Retinal pigment epithelial cell (primary cell): ENCODE results near the gene UBASH3B.

Experiments
- DNase-seq: peaks from one replicate; pipeline ENCODE4 v3.0.0-alpha.2; 2010; ENCODE audit warnings: low read depth
- H3K4me3 ChIP-seq: 2 replicates; pipeline ENCODE4 v1.5.1; 2011; ENCODE audit warnings: mild to moderate bottlenecking, low read length, control low read depth, moderate library complexity
- CTCF ChIP-seq: conservative IDR thresholded peaks from 2 replicates; pipeline ENCODE4 v1.5.1; 2011; ENCODE audit warnings: low read depth, low read length, control low read depth, inconsistent platforms

Gene UBASH3B

GRCh38 chr11:122721964-122722266 is 66.4 kb downstream of the UBASH3B start:
- TF ChIP-seq CTCF, result no peak
- no peak for DNase-seq
- no peak overlapping the region for H3K4me3 ChIP-seq

GRCh38 chr11:122723106-122723505 is 67.6 kb downstream of the UBASH3B start:
- H3K4me3 ChIP-seq, result no peak overlapping the region
- no peak for TF ChIP-seq CTCF
- no peak for DNase-seq

GRCh38 chr11:122723576-122723975 is 68.1 kb downstream of the UBASH3B start:
- TF ChIP-seq CTCF, result no peak
- no peak for DNase-seq
- H3K4me3 ChIP-seq, result no peak overlapping the region

- no peak for TF ChIP-seq CTCF
These were observed 69.0 kb downstream of the UBASH3B start for GRCh38 chr11:122724520-122724919.

GRCh38 chr11:122726028-122726427 is 70.5 kb downstream of the UBASH3B start:
- DNase-seq, result no peak
- H3K4me3 ChIP-seq, result no peak overlapping the region
- no peak for TF ChIP-seq CTCF

More at GRCh38 chr11:122724520-122724919, 69.0 kb downstream of the UBASH3B start:
- H3K4me3 ChIP-seq, result no peak overlapping the region
- DNase-seq, result no peak

GRCh38 chr11:122727101-122727929 is 71.8 kb downstream of the UBASH3B start:
- DNase-seq, result no peak
- H3K4me3 ChIP-seq, result no peak overlapping the region
- TF ChIP-seq CTCF, result no peak

GRCh38 chr11:122728561-122728960 is 73.0 kb downstream of the UBASH3B start:
- DNase-seq, result no peak
- no peak for TF ChIP-seq CTCF
- H3K4me3 ChIP-seq, result no peak overlapping the region
